ENCODE data around the gene NAB1. TPM values are rescaled to one million over a fixed set of nuclear protein-coding genes. Genes with fewer than 3 reads are reported as not detected.
A peak's percentile ranks its signal among the peaks of the same experiment; 100 is the strongest.
"Not testable (repeated sequence)": the region's sequence is repeated elsewhere in the genome, so short reads cannot be mapped to it uniquely, and the experiment has no call there.

The NAB1 gene, protein sequence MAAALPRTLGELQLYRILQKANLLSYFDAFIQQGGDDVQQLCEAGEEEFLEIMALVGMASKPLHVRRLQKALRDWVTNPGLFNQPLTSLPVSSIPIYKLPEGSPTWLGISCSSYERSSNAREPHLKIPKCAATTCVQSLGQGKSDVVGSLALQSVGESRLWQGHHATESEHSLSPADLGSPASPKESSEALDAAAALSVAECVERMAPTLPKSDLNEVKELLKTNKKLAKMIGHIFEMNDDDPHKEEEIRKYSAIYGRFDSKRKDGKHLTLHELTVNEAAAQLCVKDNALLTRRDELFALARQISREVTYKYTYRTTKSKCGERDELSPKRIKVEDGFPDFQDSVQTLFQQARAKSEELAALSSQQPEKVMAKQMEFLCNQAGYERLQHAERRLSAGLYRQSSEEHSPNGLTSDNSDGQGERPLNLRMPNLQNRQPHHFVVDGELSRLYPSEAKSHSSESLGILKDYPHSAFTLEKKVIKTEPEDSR
- 36.0 TPM for total RNA-seq

GRCh38 chr2:190649035-190649797 lies at the start of gene NAB1:
Gene NAB1, plus strand, starts transcription at chr2:190649083. Its CDS starts 10,094 bp downstream, at chr2:190659177.
- H3K4me3 ChIP-seq (ENCODE audit: low read length), result peak within 1 kb of the TSS; percentile 76
- peaks cover 20% of the 10 kb centered on the region for H3K4me1 ChIP-seq (ENCODE audit: insufficient read depth, low read length)
- H3K27me3 ChIP-seq (ENCODE audit: insufficient read depth, low read length), result no peaks in the 10 kb centered on the region
- H3K9me3 ChIP-seq (ENCODE audit: low read depth, low read length), result no peaks in the 10 kb centered on the region

- Histone ChIP-seq H3K27me3 (ENCODE audit: insufficient read depth, low read length) (no peaks in the 10 kb centered on the region), H3K4me3 (ENCODE audit: low read length) (no peak overlapping the region), H3K4me1 (ENCODE audit: insufficient read depth, low read length) (peaks cover 4% of the 10 kb centered on the region), H3K9me3 (ENCODE audit: low read depth, low read length) (no peaks in the 10 kb centered on the region)
These were observed 49.2 kb upstream of the NAB1 start for GRCh38 chr2:190599546-190600220.

GRCh38 chr2:190600293-190601103 lies 48.4 kb upstream of the NAB1 start:
- Histone ChIP-seq H3K4me3 (ENCODE audit: low read length) (no peak overlapping the region), H3K9me3 (ENCODE audit: low read depth, low read length) (no peaks in the 10 kb centered on the region), H3K4me1 (ENCODE audit: insufficient read depth, low read length) (peaks cover 4% of the 10 kb centered on the region), H3K27me3 (ENCODE audit: insufficient read depth, low read length) (no peaks in the 10 kb centered on the region)

- Histone ChIP-seq H3K9me3 (ENCODE audit: low read depth, low read length) (no peaks in the 10 kb centered on the region), H3K4me1 (ENCODE audit: insufficient read depth, low read length) (peaks cover 4% of the 10 kb centered on the region), H3K4me3 (ENCODE audit: low read length) (no peak overlapping the region), H3K27me3 (ENCODE audit: insufficient read depth, low read length) (no peaks in the 10 kb centered on the region)
These were observed 45.5 kb upstream of the NAB1 start for GRCh38 chr2:190603374-190603773.

DNA sequence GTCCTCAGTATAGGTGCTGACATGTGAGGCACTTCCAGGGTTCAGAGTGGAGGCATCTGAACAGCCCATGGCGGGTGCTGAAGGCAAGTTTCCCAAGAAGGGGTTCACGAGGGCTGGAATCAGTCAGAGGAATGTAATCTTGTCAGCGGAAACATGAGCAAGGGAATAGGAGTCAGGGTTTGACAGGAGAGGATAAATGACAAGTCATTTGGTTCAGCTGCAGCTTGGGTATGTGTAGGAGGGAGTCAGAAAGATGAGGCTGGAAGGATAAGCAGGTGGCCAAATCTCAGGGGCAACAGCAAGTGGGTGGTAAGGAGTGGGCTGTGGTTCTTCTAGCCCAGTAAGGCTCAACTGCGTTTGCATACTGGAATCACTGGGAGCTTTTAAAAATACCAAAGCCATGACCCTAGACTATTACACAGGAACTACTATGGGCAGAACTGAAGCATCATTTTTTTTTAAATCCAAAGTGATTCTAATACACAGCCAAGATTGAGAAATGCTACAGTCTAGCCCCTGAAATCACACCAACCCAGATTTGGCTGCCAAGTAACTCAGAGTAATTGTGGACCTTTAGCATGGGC lies 41.8 kb upstream of the NAB1 start:
- Histone ChIP-seq H3K4me1 (ENCODE audit: insufficient read depth, low read length) (no peaks in the 10 kb centered on the region), H3K27me3 (ENCODE audit: insufficient read depth, low read length) (no peaks in the 10 kb centered on the region), H3K9me3 (ENCODE audit: low read depth, low read length) (no peaks in the 10 kb centered on the region), H3K4me3 (ENCODE audit: low read length) (no peak overlapping the region)

GRCh38 chr2:190607657-190608357 lies 41.1 kb upstream of the NAB1 start:
- Histone ChIP-seq H3K9me3 (ENCODE audit: low read depth, low read length) (no peaks in the 10 kb centered on the region), H3K4me3 (ENCODE audit: low read length) (no peak overlapping the region), H3K27me3 (ENCODE audit: insufficient read depth, low read length) (no peaks in the 10 kb centered on the region), H3K4me1 (ENCODE audit: insufficient read depth, low read length) (no peaks in the 10 kb centered on the region)

GRCh38 chr2:190608863-190609262 lies 40.0 kb upstream of the NAB1 start:
- not testable (repeated sequence) for H3K4me1 ChIP-seq (ENCODE audit: insufficient read depth, low read length); H3K27me3 ChIP-seq (ENCODE audit: insufficient read depth, low read length); H3K9me3 ChIP-seq (ENCODE audit: low read depth, low read length); H3K4me3 ChIP-seq (ENCODE audit: low read length)

DNA sequence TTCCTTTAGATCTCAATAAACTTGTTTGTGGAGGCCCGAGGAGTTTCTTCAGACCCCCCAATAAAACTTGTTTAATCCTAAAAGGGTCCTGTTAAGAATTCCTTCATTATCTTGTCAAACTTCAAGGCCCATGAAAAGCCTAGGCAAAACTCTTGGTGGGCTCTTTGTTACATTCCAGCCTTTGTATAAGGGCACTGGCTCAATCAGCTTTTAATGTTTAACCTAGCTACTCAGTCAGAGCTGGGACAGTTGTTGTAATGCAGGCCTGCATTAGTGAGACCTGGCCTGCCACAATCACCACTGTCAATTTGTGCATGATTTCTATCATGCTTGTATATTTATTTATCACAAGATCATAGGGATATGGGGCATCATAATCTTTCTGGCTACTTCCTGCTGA lies 39.5 kb upstream of the NAB1 start:
- H3K9me3 ChIP-seq (ENCODE audit: low read depth, low read length); H3K4me3 ChIP-seq (ENCODE audit: low read length); H3K27me3 ChIP-seq (ENCODE audit: insufficient read depth, low read length); H3K4me1 ChIP-seq (ENCODE audit: insufficient read depth, low read length): not testable (repeated sequence)

DNA sequence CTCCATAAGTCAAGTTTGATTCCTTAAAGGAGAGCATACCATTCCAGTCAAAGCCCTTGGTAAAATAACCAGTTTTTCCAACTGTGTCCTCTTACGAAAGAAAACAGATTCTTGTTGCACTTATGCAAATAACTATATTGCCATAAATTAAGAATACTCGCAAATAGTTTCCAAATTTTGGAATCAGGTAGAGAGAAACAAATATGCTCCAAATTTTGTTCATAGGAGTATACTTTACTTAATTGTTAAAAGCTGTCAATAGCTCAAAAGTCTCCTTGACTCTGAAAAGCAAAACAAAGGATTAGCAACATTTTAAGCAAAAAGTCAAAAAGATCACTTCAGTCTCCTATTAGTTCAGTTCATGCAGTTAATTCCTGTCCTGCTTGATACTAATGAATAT lies 38.4 kb upstream of the NAB1 start:
- H3K4me3 ChIP-seq (ENCODE audit: low read length); H3K4me1 ChIP-seq (ENCODE audit: insufficient read depth, low read length): not testable (repeated sequence)

DNA sequence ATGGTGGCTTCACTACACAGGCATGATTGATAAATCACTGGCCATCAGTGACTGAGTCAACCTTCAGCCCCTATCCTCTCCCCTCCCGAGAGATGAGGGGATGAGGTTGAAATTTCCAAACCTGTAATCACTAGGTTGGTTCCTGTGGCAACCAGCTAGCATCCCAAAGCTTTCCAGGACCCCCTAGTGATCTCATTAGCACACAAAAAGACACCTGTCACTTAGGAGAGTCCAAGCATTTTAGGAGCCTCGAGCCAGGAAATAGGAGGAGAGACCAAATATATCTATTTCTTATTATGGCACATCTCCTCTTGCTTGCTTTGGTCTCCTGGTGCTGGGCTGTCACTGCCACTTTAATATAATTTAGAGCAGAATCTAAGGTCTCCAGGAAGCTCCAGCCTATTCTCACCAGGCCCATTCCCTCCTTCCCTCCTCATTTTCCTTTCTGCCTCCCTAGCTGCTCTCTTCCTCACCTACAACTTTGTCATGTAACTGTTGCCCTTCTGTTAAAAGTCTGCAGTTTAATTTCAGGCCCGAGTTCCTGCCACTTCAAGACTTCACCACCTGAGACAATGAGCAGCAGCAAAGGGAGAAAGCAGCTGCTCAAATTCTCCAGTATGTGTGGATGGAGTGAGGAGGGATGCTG lies 33.2 kb upstream of the NAB1 start:
- Histone ChIP-seq H3K4me3 (ENCODE audit: low read length) (no peak overlapping the region), H3K27me3 (ENCODE audit: insufficient read depth, low read length) (no peaks in the 10 kb centered on the region), H3K9me3 (ENCODE audit: low read depth, low read length) (no peaks in the 10 kb centered on the region), H3K4me1 (ENCODE audit: insufficient read depth, low read length) (no peaks in the 10 kb centered on the region)

More for the DNA sequence above, 38.4 kb upstream of the NAB1 start:
- not testable (repeated sequence) for H3K9me3 ChIP-seq (ENCODE audit: low read depth, low read length); H3K27me3 ChIP-seq (ENCODE audit: insufficient read depth, low read length)

GRCh38 chr2:190618030-190618429 lies 30.9 kb upstream of the NAB1 start:
- Histone ChIP-seq H3K4me1 (ENCODE audit: insufficient read depth, low read length) (no peaks in the 10 kb centered on the region), H3K27me3 (ENCODE audit: insufficient read depth, low read length) (no peaks in the 10 kb centered on the region), H3K9me3 (ENCODE audit: low read depth, low read length) (no peaks in the 10 kb centered on the region), H3K4me3 (ENCODE audit: low read length) (no peak overlapping the region)

GRCh38 chr2:190625691-190626090 lies 23.2 kb upstream of the NAB1 start:
- Histone ChIP-seq H3K27me3 (ENCODE audit: insufficient read depth, low read length) (no peaks in the 10 kb centered on the region), H3K4me1 (ENCODE audit: insufficient read depth, low read length) (peaks cover 8% of the 10 kb centered on the region), H3K9me3 (ENCODE audit: low read depth, low read length) (no peaks in the 10 kb centered on the region), H3K4me3 (ENCODE audit: low read length) (no peak overlapping the region)

- peaks cover 8% of the 10 kb centered on the region for H3K4me1 ChIP-seq (ENCODE audit: insufficient read depth, low read length)
- no peaks in the 10 kb centered on the region for H3K9me3 ChIP-seq (ENCODE audit: low read depth, low read length)
- H3K4me3 ChIP-seq (ENCODE audit: low read length), result no peak overlapping the region
- no peaks in the 10 kb centered on the region for H3K27me3 ChIP-seq (ENCODE audit: insufficient read depth, low read length)
These were observed 22.2 kb upstream of the NAB1 start for GRCh38 chr2:190626641-190627210.

Measured in mononuclear cell (primary cell).